K562 (cell line): ENCODE results near the gene ZNF146. TPM values are rescaled to one million over a fixed set of nuclear protein-coding genes. Genes with fewer than 3 reads are reported as not detected.

Source experiments
- ATAC-seq: fragments of 200-7000 bp; cut with Tn5 transposase; 3 replicates; pipeline ENCODE4 v1.9.1; 2020; ENCODE audit warnings: moderate library complexity
- BruUV-seq: library from RNA; stranded (reverse); fragments of 400-500 nt; replicated peaks from 2 replicates; lab custom pipeline; 2021; lab: Mats Ljungman, UMichigan
- CTCF ChIA-PET: fragments of 300-600 bp; formaldehyde crosslinking; extraction: SDS; loops from one replicate; lab custom pipeline; 2021; ENCODE audit warnings: low intra/inter-chr PET ratio; lab: Yijun Ruan, JAX
- POLR2A ChIA-PET: fragments of 300-600, 350-650 bp; sonication (Branson Sonifier 250); formaldehyde crosslinking; extraction: SDS; loops from one replicate; lab custom pipeline; 2021; ENCODE audit warnings: antibody characterized with exemption, inconsistent platforms; lab: Yijun Ruan, JAX
- DNase-seq, 4 experiments: peaks; one replicate each; pipeline versions ENCODE4 v3.0.0 to v3.0.0-alpha.2; 2011 to 2018; ENCODE audit warnings: low spot score in 3 of 4, mixed read lengths in 3 of 4; ENCODE audit errors: extremely low read depth in 1 of 4
- FAIRE-seq: peaks from 2 replicates; lab custom pipeline; 2011; peaks lifted over from hg19 to GRCh38; lab: Jason Lieb, UNC
- H2AFZ ChIP-seq: 2 replicates; pipeline ENCODE4 v1.6.0; 2011; ENCODE audit warnings: low read depth, low read length, control low read depth, inconsistent platforms
- H3K27ac ChIP-seq: fragments of 200-600 bp; 3 replicates; pipeline ENCODE4 v1.8.0; 2011; ENCODE audit warnings: low read depth, mild to moderate bottlenecking, control low read depth, inconsistent platforms, low read length, moderate library complexity, mixed read lengths; ENCODE audit errors: extremely low read depth
- H3K27me3 ChIP-seq, 2 experiments: fragments of 300-600 bp in 1 of 2; 2 replicates in 1 of 2; 3 replicates in 1 of 2; pipeline versions ENCODE4 v1.6.0 to v1.8.0; 2011; ENCODE audit warnings: inconsistent platforms in 2 of 2, low read length in 2 of 2, mild to moderate bottlenecking in 1 of 2, mixed read lengths in 1 of 2, moderate library complexity in 1 of 2; ENCODE audit not compliant: control insufficient read depth in 2 of 2, insufficient read depth in 2 of 2
- H3K36me3 ChIP-seq: fragments of 300-600 bp; 3 replicates; pipeline ENCODE4 v1.8.0; 2011; ENCODE audit warnings: mild to moderate bottlenecking, low read length, inconsistent platforms; ENCODE audit not compliant: control insufficient read depth, insufficient read depth
- H3K4me1 ChIP-seq, 2 experiments: fragments of 200-600 bp in 1 of 2; replicated peaks in 1 of 2; 2 replicates in 1 of 2; 3 replicates in 1 of 2; pipeline versions ENCODE4 v1.5.1 to v1.8.0; 2011; ENCODE audit warnings: inconsistent platforms in 2 of 2, low read length in 2 of 2, mild to moderate bottlenecking in 1 of 2, mixed read lengths in 1 of 2, moderate library complexity in 1 of 2; ENCODE audit not compliant: control insufficient read depth in 2 of 2, insufficient read depth in 2 of 2
- H3K4me2 ChIP-seq: 2 replicates; pipeline ENCODE4 v1.6.1; 2011; ENCODE audit warnings: low read length, control low read depth, inconsistent platforms, mixed read lengths; ENCODE audit not compliant: insufficient read depth
- H3K4me3 ChIP-seq: fragments of 200-600 bp; sonication (generic), shearing (Covaris generic); 2 replicates; pipeline ENCODE4 v1.5.1; 2016; ENCODE audit warnings: control low read depth, inconsistent platforms
- H3K79me2 ChIP-seq: fragments of 200-600 bp; 3 replicates; pipeline ENCODE4 v1.8.0; 2011; ENCODE audit warnings: low read length, inconsistent platforms; ENCODE audit not compliant: control insufficient read depth, insufficient read depth
- H3K9ac ChIP-seq, 2 experiments: 2 replicates each; pipeline versions ENCODE4 v1.6.0 to v1.6.1; 2011; ENCODE audit warnings: low read depth in 2 of 2, low read length in 2 of 2, control low read depth in 1 of 2, inconsistent platforms in 1 of 2, mild to moderate bottlenecking in 1 of 2, mixed read lengths in 1 of 2; ENCODE audit not compliant: insufficient read depth in 1 of 2
- H3K9me1 ChIP-seq: one replicate; pipeline ENCODE4 v1.6.0; 2011; ENCODE audit warnings: inconsistent platforms, mild to moderate bottlenecking, low read length, moderate library complexity; ENCODE audit not compliant: control insufficient read depth, insufficient read depth
- H3K9me3 ChIP-seq: replicated peaks from 2 replicates; pipeline ENCODE4 v1.5.1; 2011; ENCODE audit warnings: low read depth, low read length, inconsistent platforms; ENCODE audit not compliant: control insufficient read depth, insufficient read depth
- H4K20me1 ChIP-seq: replicated peaks from 2 replicates; pipeline ENCODE4 v1.6.1; 2011; ENCODE audit warnings: low read length, inconsistent platforms, mixed read lengths; ENCODE audit not compliant: control insufficient read depth, insufficient read depth
- CHCHD3 ChIP-seq: fragments of 250-450 bp; sonication (Bioruptor Pico); IDR thresholded peaks from 2 replicates; pipeline ENCODE4 v2.1.2; 2022; ENCODE audit warnings: mild to moderate bottlenecking
- ETV5 ChIP-seq: sonication (generic); formaldehyde crosslinking; IDR thresholded peaks from 2 replicates; pipeline ENCODE4 v1.4.0; 2020; ENCODE audit warnings: low read depth, mild to moderate bottlenecking, missing genetic modification reagents
- HNRNPL ChIP-seq: fragments of 200-400 bp; formaldehyde crosslinking; IDR thresholded peaks from 2 replicates; pipeline ENCODE4 v1.6.1; 2017; ENCODE audit warnings: low read depth, mild to moderate bottlenecking, low read length
- LCOR ChIP-seq: sonication (generic); formaldehyde crosslinking; IDR thresholded peaks from 2 replicates; pipeline ENCODE4 v1.8.0; 2022; ENCODE audit warnings: mild to moderate bottlenecking, missing genetic modification reagents
- MYNN ChIP-seq, 2 experiments: sonication (generic); formaldehyde crosslinking in 1 of 2; IDR thresholded peaks; 2 replicates each; pipeline versions ENCODE4 v1.5.0 to v1.6.1; 2016 to 2020; ENCODE audit warnings: antibody characterized with exemption in 1 of 2, missing genetic modification reagents in 1 of 2
- SIN3A ChIP-seq, 2 experiments: fragments of 150-350 bp in 1 of 2; IDR thresholded peaks; 2 replicates each; pipeline ENCODE4 v1.6.1; 2011 to 2016; ENCODE audit warnings: borderline replicate concordance in 2 of 2, low read depth in 2 of 2, low read length in 2 of 2, mild to moderate bottlenecking in 2 of 2, moderate library complexity in 2 of 2; ENCODE audit not compliant: control insufficient read depth in 1 of 2
- TCF3 ChIP-seq: sonication (generic); formaldehyde crosslinking; IDR thresholded peaks from 2 replicates; pipeline ENCODE4 v1.4.0; 2020; ENCODE audit warnings: mild to moderate bottlenecking, missing genetic modification reagents
- TCFL5 ChIP-seq: fragments of 250-450 bp; sonication (Bioruptor Pico); conservative IDR thresholded peaks from 2 replicates; pipeline ENCODE4 v1.6.1; 2021; ENCODE audit warnings: mild to moderate bottlenecking, moderate library complexity, matching md5 sums
- ZNF175 ChIP-seq: fragments of 200-800 bp; sonication (Bioruptor generic); IDR thresholded peaks from 2 replicates; pipeline ENCODE4 v1.6.1; 2016; ENCODE audit warnings: low read depth, mild to moderate bottlenecking, missing genetic modification characterization, missing compliant biosample characterization
- ZNF445 ChIP-seq: fragments of 250-450 bp; sonication (Bioruptor Pico); IDR thresholded peaks from 2 replicates; pipeline ENCODE4 v1.4.0; 2020; ENCODE audit warnings: low read depth, mild to moderate bottlenecking, moderate library complexity
- WGBS: fragments of 100-300 bp; shearing (Covaris generic); methylation state at CpG from one replicate; pipeline ENCODE4 v1.1.6; 2016; ENCODE audit warnings: low coverage, mixed read lengths; ENCODE audit not compliant: insufficient coverage; ENCODE audit errors: missing lambda C conversion rate; 5-methylcytosine and 5-hydroxymethylcytosine counted together
- in situ Hi-C: fragments of 300-500 bp; cut with MboI; formaldehyde crosslinking; loops from 4 replicates; pipeline ENCODE4 v1.15.0; 2018; ENCODE audit warnings: inconsistent platforms, mixed read lengths
- intact Hi-C: fragments of 100-400 bp; cut with micrococcal nuclease; formaldehyde crosslinking; loops from 2 replicates; pipeline ENCODE4 v1.14.2; 2022
- polyA plus RNA-seq, 8 experiments: library from polyadenylated mRNA; depleted of rRNA in 4 of 8; stranded (reverse) in 5 of 8; unstranded in 3 of 8; fragments of >200 nt; fragmentation: Nextera tagmentation in 2 of 8; fragmentation: Illumina TruSeq in 1 of 8; extraction: Ambion mirVana in 2 of 8; extraction: Trizol in 1 of 8; gene quantifications; 2 replicates each; pipeline versions ENCODE4 v1.2.1 to v1.2.3, GENCODE V29; 2011 to 2014; ENCODE audit warnings: inconsistent platforms in 1 of 8, missing spikeins in 1 of 8
- total RNA-seq, 7 experiments: library from RNA; depleted of rRNA in 6 of 7; stranded (reverse); fragments of >200 nt in 6 of 7; fragmentation: Illumina TruSeq in 2 of 7; extraction: Trizol in 2 of 7; gene quantifications; 2 replicates each; pipeline versions ENCODE4 v1.2.1 to v1.2.3, GENCODE V29; 2011 to 2021; ENCODE audit warnings: low replicate concordance in 1 of 7
- TF ChIP-seq, protein P1 (sequence below): fragments of 450-650 bp; IDR thresholded peaks from 2 replicates; pipeline ENCODE4 v1.7.0; 2016; ENCODE audit warnings: borderline replicate concordance
- TF ChIP-seq, protein P2 (sequence below): sonication (generic); formaldehyde crosslinking; IDR thresholded peaks from 2 replicates; pipeline ENCODE4 v1.5.0; 2020; ENCODE audit warnings: missing genetic modification reagents
- TF ChIP-seq, protein P3 (sequence below): sonication (generic); formaldehyde crosslinking; IDR thresholded peaks from 2 replicates; pipeline ENCODE4 v1.9.0; 2022; ENCODE audit warnings: mild to moderate bottlenecking, missing genetic modification reagents
- TF ChIP-seq, protein P4 (sequence below): fragments of 200-800 bp; sonication (Bioruptor generic); IDR thresholded peaks from 2 replicates; pipeline ENCODE4 v1.6.1; 2016; ENCODE audit warnings: missing genetic modification characterization, missing compliant biosample characterization

ZNF146 gene
- total and polyA plus RNA-seq, 9 of the 15 experiments (the other 6 are each of a cell fraction or from before 2014, with no cell fraction given) = 36.2 to 195 (median 116) TPM

DNA sequence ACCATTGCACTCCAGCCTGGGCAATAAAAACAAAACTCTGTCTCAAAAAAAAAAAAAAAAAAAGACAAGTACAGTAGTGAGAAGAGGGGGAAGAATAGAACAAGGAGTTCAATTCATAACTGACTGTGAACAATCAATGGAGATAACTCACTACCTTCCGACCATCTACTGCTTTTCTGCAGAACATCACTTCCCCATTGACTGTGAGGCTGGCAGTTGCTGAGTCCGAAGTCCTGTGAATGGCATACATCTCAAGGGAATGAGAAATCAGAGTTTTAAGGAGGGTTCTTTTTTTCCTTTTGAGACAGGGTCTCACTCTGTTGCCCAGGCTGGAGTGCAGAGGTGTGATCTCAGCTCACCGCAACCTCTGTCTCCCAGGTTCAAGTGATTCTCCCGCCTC lies 11.6 kb upstream of the ZNF146 start:
- no peaks in the 10 kb centered on the region for H3K9me3 ChIP-seq
- in situ Hi-C loops (no loop called here), intact Hi-C loops (no loop called here)
- no peaks in the 10 kb centered on the region for H3K36me3 ChIP-seq
- 70% methylated on average over 4 of the region's 4 CpGs for WGBS
- H3K27ac ChIP-seq = no peak overlapping the region
- no peak for ATAC-seq
- no peaks in the 10 kb centered on the region for H3K27me3 ChIP-seq
- H3K4me2 ChIP-seq = no peak overlapping the region
- POLR2A ChIA-PET = interaction anchor here (1.7 to 2.0 kb wide), 2 partner anchors 9 to 12 kb away, joined by 3 to 13 read pairs; partner anchors contain the start of genes ZNF146 and ZNF565
- H2AFZ ChIP-seq = no peak overlapping the region
- no peak overlapping the region for H3K9ac ChIP-seq
- no peak for FAIRE-seq
- no peaks in the 10 kb centered on the region for H3K9me1 ChIP-seq
- H3K79me2 ChIP-seq = no peaks in the 10 kb centered on the region
- CTCF ChIA-PET = no interaction called here
- no TSS peak for BruUV-seq
- H4K20me1 ChIP-seq = no peaks in the 10 kb centered on the region
- H3K4me1 ChIP-seq = no peaks in the 10 kb centered on the region
- H3K4me3 ChIP-seq = no peak overlapping the region
- no peak for DNase-seq
- no peak for TF ChIP-seq ETV5
- TF ChIP-seq SIN3A (IDR thresholded peaks at IDR 0.05; ENCODE audit: borderline replicate concordance in 2 of 2, control insufficient read depth in 1 of 2, low read depth in 2 of 2, low read length in 2 of 2) = no peak
- TF ChIP-seq LCOR (CRISPR knock-in tag) = no peak
- TF ChIP-seq, protein P1, sequence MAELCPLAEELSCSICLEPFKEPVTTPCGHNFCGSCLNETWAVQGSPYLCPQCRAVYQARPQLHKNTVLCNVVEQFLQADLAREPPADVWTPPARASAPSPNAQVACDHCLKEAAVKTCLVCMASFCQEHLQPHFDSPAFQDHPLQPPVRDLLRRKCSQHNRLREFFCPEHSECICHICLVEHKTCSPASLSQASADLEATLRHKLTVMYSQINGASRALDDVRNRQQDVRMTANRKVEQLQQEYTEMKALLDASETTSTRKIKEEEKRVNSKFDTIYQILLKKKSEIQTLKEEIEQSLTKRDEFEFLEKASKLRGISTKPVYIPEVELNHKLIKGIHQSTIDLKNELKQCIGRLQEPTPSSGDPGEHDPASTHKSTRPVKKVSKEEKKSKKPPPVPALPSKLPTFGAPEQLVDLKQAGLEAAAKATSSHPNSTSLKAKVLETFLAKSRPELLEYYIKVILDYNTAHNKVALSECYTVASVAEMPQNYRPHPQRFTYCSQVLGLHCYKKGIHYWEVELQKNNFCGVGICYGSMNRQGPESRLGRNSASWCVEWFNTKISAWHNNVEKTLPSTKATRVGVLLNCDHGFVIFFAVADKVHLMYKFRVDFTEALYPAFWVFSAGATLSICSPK = no peak
- no peak for TF ChIP-seq TCFL5 (CRISPR knock-in tag)
- TF ChIP-seq, protein P2, sequence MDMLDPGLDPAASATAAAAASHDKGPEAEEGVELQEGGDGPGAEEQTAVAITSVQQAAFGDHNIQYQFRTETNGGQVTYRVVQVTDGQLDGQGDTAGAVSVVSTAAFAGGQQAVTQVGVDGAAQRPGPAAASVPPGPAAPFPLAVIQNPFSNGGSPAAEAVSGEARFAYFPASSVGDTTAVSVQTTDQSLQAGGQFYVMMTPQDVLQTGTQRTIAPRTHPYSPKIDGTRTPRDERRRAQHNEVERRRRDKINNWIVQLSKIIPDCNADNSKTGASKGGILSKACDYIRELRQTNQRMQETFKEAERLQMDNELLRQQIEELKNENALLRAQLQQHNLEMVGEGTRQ (CRISPR knock-in tag) = no peak
- TF ChIP-seq TCF3 = no peak
- no peak for TF ChIP-seq HNRNPL
- TF ChIP-seq ZNF175 (CRISPR knock-in tag) = no peak
- TF ChIP-seq, protein P3, sequence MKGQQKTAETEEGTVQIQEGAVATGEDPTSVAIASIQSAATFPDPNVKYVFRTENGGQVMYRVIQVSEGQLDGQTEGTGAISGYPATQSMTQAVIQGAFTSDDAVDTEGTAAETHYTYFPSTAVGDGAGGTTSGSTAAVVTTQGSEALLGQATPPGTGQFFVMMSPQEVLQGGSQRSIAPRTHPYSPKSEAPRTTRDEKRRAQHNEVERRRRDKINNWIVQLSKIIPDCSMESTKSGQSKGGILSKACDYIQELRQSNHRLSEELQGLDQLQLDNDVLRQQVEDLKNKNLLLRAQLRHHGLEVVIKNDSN = no peak
- TF ChIP-seq, protein P4, sequence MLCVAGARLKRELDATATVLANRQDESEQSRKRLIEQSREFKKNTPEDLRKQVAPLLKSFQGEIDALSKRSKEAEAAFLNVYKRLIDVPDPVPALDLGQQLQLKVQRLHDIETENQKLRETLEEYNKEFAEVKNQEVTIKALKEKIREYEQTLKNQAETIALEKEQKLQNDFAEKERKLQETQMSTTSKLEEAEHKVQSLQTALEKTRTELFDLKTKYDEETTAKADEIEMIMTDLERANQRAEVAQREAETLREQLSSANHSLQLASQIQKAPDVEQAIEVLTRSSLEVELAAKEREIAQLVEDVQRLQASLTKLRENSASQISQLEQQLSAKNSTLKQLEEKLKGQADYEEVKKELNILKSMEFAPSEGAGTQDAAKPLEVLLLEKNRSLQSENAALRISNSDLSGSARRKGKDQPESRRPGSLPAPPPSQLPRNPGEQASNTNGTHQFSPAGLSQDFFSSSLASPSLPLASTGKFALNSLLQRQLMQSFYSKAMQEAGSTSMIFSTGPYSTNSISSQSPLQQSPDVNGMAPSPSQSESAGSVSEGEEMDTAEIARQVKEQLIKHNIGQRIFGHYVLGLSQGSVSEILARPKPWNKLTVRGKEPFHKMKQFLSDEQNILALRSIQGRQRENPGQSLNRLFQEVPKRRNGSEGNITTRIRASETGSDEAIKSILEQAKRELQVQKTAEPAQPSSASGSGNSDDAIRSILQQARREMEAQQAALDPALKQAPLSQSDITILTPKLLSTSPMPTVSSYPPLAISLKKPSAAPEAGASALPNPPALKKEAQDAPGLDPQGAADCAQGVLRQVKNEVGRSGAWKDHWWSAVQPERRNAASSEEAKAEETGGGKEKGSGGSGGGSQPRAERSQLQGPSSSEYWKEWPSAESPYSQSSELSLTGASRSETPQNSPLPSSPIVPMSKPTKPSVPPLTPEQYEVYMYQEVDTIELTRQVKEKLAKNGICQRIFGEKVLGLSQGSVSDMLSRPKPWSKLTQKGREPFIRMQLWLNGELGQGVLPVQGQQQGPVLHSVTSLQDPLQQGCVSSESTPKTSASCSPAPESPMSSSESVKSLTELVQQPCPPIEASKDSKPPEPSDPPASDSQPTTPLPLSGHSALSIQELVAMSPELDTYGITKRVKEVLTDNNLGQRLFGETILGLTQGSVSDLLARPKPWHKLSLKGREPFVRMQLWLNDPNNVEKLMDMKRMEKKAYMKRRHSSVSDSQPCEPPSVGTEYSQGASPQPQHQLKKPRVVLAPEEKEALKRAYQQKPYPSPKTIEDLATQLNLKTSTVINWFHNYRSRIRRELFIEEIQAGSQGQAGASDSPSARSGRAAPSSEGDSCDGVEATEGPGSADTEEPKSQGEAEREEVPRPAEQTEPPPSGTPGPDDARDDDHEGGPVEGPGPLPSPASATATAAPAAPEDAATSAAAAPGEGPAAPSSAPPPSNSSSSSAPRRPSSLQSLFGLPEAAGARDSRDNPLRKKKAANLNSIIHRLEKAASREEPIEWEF (CRISPR knock-in tag) = no peak
- no peak for TF ChIP-seq MYNN (IDR thresholded peaks at IDR 0.05)
- no peak for TF ChIP-seq MYNN (CRISPR knock-in tag; IDR thresholded peaks at IDR 0.05)
- no peak for TF ChIP-seq ZNF445 (CRISPR knock-in tag)
- TF ChIP-seq CHCHD3 (CRISPR knock-in tag) = no peak
